ENCODE results near the gene SORL1.
A peak's percentile ranks its signal among the peaks of the same experiment; 100 is the strongest.

The SORL1 gene

DNA sequence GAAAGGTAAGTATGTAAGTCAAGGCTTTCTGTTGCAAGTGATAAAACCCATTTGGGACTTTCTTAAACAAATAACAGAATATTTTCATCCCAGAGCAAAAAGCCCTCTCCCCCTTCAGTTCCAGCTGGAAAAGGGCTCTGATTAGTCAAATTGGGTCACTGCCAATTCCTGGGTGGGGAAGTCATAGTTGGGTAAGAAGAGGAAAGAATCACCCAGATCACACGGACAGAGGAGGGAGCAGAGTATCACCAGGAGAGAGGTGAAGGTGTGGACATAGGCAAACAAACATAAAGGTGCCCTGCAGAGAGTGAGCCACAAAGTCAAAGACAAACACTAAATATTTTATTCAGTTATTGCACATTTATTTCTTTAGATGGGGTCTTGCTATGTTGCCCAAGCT lies 36.3 kb upstream of the SORL1 start:
- Histone ChIP-seq H3K27me3 (ENCODE audit: low read depth, low read length) (no peaks in the 10 kb centered on the region), H3K36me3 (ENCODE audit: control insufficient read depth in 1 of 2, insufficient read depth in 2 of 2, low read length in 2 of 2) (no peaks in the 10 kb centered on the region), H3K4me3 (ENCODE audit: low read depth in 1 of 2, low read length in 2 of 2) (no peak overlapping the region), H3K27ac (ENCODE audit: low read length) (no peak overlapping the region), H3K9me3 (ENCODE audit: control insufficient read depth in 1 of 2, low read length in 2 of 2) (no peaks in the 10 kb centered on the region), H3K4me1 (ENCODE audit: control insufficient read depth in 1 of 2, insufficient read depth in 2 of 2, low read length in 2 of 2) (peaks cover 6 to 10% of the 10 kb centered on the region in 2 donors)

DNA sequence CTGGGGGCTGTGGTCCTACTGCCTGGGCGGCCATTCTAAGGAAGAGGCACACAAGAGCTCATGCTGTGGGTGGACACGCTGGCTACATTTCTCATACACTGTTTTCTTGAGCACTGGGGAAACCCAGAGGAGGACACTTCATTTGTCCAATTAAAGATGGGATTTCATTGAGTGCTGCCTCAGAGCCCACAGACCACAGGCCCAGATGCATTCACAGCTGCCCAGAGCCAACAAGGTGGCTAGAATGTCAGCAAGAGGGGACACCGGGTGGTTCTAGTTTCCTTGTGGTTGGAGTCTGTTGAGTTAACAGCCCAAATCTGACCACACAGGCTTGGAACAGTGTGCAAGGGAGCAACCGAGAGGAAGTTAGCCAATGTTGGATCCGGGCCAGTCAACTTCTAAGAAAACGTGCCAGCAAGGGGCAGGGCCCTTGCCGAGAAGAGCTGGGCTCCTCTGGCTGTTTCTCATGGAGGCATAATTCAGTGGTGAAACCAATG lies 35.0 kb upstream of the SORL1 start:
- Histone ChIP-seq H3K27ac (ENCODE audit: low read length) (peak overlapping the region; percentile 59), H3K9me3 (ENCODE audit: control insufficient read depth in 1 of 2, low read length in 2 of 2) (no peaks in the 10 kb centered on the region), H3K4me3 (ENCODE audit: low read depth in 1 of 2, low read length in 2 of 2) (no peak overlapping the region), H3K4me1 (ENCODE audit: control insufficient read depth in 1 of 2, insufficient read depth in 2 of 2, low read length in 2 of 2) (peaks cover 6 to 10% of the 10 kb centered on the region in 2 donors), H3K36me3 (ENCODE audit: control insufficient read depth in 1 of 2, insufficient read depth in 2 of 2, low read length in 2 of 2) (no peaks in the 10 kb centered on the region), H3K27me3 (ENCODE audit: low read depth, low read length) (no peaks in the 10 kb centered on the region)

DNA sequence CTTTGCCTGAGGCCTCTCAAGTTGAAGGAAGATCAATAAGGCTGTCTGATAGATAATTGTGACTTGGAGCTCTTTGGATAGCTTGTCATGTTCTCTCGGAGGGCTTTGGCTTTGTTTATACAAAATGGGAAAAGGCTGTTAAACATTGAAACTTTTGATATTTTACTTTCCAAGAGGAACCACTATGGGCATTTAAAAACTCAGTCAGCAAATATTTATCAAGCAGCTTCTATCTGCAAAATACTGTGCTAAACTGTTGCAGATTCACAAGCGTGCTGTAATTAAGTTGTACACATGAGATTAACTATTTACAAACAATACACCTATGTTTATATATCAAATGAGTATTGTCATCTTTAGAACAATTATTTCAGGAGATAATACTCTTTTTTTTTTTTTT lies 34.5 kb upstream of the SORL1 start:
- peak overlapping the region; percentile 59 for H3K27ac ChIP-seq (ENCODE audit: low read length)
- H3K36me3 ChIP-seq (ENCODE audit: control insufficient read depth in 1 of 2, insufficient read depth in 2 of 2, low read length in 2 of 2): no peaks in the 10 kb centered on the region
- no peaks in the 10 kb centered on the region for H3K9me3 ChIP-seq (ENCODE audit: control insufficient read depth in 1 of 2, low read length in 2 of 2)
- peaks cover 6 to 10% of the 10 kb centered on the region in 2 donors for H3K4me1 ChIP-seq (ENCODE audit: control insufficient read depth in 1 of 2, insufficient read depth in 2 of 2, low read length in 2 of 2)
- no peak overlapping the region for H3K4me3 ChIP-seq (ENCODE audit: low read depth in 1 of 2, low read length in 2 of 2)
- no peaks in the 10 kb centered on the region for H3K27me3 ChIP-seq (ENCODE audit: low read depth, low read length)

DNA sequence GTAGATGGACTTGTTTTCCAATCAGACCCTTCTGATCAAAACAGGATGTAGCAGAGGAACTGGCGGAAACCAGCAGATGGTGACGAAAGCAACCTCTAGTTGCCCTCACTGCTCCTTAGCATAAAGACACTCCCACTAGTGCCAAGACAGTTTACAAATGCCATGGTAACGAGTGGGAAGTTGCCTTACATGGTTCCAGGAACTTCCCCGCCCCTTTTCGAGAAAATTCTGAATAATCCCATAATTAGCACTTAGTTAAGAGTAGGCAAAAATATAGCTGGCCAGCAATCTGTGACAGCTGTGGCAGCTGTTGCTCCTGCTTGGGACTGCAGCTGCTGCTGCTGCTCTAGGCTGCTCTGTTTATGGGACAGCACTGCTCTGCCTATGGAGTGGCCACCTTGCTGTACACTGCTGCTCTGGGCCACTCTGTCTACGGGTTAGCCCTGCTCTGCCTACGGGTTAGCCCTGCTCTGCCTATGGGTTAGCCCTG lies 33.4 kb upstream of the SORL1 start:
- Histone ChIP-seq H3K27ac (ENCODE audit: low read length) (no peak overlapping the region), H3K4me3 (ENCODE audit: low read depth in 1 of 2, low read length in 2 of 2) (no peak overlapping the region), H3K9me3 (ENCODE audit: control insufficient read depth in 1 of 2, low read length in 2 of 2) (no peaks in the 10 kb centered on the region), H3K4me1 (ENCODE audit: control insufficient read depth in 1 of 2, insufficient read depth in 2 of 2, low read length in 2 of 2) (peaks cover 6 to 10% of the 10 kb centered on the region in 2 donors), H3K36me3 (ENCODE audit: control insufficient read depth in 1 of 2, insufficient read depth in 2 of 2, low read length in 2 of 2) (no peaks in the 10 kb centered on the region), H3K27me3 (ENCODE audit: low read depth, low read length) (no peaks in the 10 kb centered on the region)

DNA sequence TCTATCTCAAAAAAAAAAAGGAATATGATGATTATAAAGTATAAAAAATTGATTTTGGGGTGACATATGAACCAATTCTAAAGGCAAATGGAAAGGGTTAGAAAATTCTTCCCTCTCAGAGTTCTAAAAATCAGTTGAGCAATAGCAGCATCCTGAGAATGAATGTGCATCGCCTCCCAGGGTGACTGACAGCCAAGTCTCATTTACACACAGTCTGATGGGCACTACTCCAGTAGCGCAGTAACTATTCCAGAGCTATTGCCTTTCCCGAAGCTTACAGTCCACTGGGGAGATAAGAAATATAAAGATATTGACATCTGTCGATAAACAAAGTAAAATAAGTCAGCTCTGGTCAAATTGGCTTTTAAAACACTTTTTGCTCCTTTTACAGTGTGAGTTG lies 32.3 kb upstream of the SORL1 start:
- peaks cover 6 to 10% of the 10 kb centered on the region in 2 donors for H3K4me1 ChIP-seq (ENCODE audit: control insufficient read depth in 1 of 2, insufficient read depth in 2 of 2, low read length in 2 of 2)
- H3K4me3 ChIP-seq (ENCODE audit: low read depth in 1 of 2, low read length in 2 of 2): no peak overlapping the region
- no peaks in the 10 kb centered on the region for H3K9me3 ChIP-seq (ENCODE audit: control insufficient read depth in 1 of 2, low read length in 2 of 2)
- no peaks in the 10 kb centered on the region for H3K36me3 ChIP-seq (ENCODE audit: control insufficient read depth in 1 of 2, insufficient read depth in 2 of 2, low read length in 2 of 2)
- H3K27ac ChIP-seq (ENCODE audit: low read length): no peak overlapping the region
- H3K27me3 ChIP-seq (ENCODE audit: low read depth, low read length): no peaks in the 10 kb centered on the region

DNA sequence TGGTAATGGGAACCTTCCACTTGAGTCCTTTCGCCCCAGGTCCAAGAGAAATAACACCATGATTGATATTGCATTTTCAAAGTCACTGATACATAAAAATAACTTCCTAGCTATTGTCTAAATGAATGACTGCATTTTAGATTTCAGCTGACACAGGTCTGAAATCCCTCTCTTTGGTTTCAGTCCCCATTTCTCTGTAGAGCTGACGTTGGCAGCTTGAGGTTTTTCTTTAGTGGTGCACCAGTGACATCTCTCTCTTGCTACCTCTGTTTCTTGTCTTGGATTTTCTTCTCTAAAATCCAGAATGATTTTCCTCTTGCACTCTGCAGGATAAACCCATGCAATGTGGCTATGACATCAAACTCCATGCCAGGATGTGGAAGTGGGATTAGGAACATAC lies 31.7 kb upstream of the SORL1 start:
- H3K27me3 ChIP-seq (ENCODE audit: low read depth, low read length): no peaks in the 10 kb centered on the region
- H3K4me1 ChIP-seq (ENCODE audit: control insufficient read depth in 1 of 2, insufficient read depth in 2 of 2, low read length in 2 of 2): peaks cover 6 to 10% of the 10 kb centered on the region in 2 donors
- no peak overlapping the region for H3K27ac ChIP-seq (ENCODE audit: low read length)
- no peak overlapping the region for H3K4me3 ChIP-seq (ENCODE audit: low read depth in 1 of 2, low read length in 2 of 2)
- no peaks in the 10 kb centered on the region for H3K9me3 ChIP-seq (ENCODE audit: control insufficient read depth in 1 of 2, low read length in 2 of 2)
- no peaks in the 10 kb centered on the region for H3K36me3 ChIP-seq (ENCODE audit: control insufficient read depth in 1 of 2, insufficient read depth in 2 of 2, low read length in 2 of 2)

DNA sequence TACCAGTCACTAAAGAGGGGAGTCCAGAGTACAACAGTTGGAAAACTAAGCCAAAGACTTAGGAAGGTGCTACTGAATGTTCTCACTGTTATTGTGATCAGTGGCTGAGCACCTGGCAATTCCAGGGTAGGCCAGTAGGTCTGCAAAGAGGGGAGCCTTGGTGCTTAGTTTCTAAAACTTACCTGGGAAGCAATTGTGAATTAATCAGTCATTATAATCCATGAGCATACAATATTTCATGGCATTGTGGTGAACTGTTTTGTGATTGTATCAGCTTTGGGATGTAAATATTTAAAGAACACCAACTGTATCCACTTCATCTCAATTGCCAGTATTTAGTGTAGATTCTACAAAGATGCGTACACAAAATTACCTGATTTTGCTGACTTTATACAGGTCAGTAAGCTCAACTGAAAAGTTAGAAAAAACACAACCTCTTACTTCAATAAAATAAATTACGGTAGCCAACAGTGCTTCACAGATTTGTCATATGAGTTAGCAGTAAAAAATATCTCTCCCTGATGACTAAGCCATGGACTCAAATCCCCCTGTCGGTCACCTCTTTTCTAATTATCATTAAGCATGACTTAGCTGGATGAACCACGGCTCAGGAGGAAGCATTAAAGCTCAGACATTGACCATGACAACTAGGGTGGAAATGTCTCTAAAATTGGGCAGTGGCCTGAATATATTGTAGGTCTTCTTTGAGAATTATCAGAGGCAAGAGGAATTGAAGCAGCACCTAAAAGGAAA lies 30.8 kb upstream of the SORL1 start:
- Histone ChIP-seq H3K36me3 (ENCODE audit: control insufficient read depth in 1 of 2, insufficient read depth in 2 of 2, low read length in 2 of 2) (no peaks in the 10 kb centered on the region), H3K4me3 (ENCODE audit: low read depth in 1 of 2, low read length in 2 of 2) (no peak overlapping the region), H3K27me3 (ENCODE audit: low read depth, low read length) (no peaks in the 10 kb centered on the region), H3K4me1 (ENCODE audit: control insufficient read depth in 1 of 2, insufficient read depth in 2 of 2, low read length in 2 of 2) (peaks cover 6 to 10% of the 10 kb centered on the region in 2 donors), H3K27ac (ENCODE audit: low read length) (no peak overlapping the region), H3K9me3 (ENCODE audit: control insufficient read depth in 1 of 2, low read length in 2 of 2) (no peaks in the 10 kb centered on the region)

DNA sequence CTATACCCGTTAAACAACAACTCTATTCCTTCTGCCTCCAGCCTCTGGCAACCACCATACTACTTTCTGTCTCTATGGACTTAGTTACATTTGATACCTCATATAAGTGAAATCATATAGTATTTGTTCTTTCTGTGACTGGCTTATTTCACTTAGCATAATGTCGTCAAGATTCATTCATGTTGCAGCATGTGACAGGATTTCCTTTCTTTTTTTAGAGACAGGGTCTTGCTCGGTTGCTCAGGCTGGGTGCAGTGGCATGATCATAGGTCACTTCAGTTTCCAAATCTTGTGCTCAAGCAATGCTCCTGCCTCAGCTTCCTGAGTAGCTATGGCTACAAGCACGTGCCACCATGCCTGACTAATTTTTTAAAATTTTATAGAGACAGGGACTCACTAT lies 29.4 kb upstream of the SORL1 start:
- no peak overlapping the region for H3K4me3 ChIP-seq (ENCODE audit: low read depth in 1 of 2, low read length in 2 of 2)
- H3K9me3 ChIP-seq (ENCODE audit: control insufficient read depth in 1 of 2, low read length in 2 of 2): no peaks in the 10 kb centered on the region
- H3K36me3 ChIP-seq (ENCODE audit: control insufficient read depth in 1 of 2, insufficient read depth in 2 of 2, low read length in 2 of 2): no peaks in the 10 kb centered on the region
- H3K27me3 ChIP-seq (ENCODE audit: low read depth, low read length): no peaks in the 10 kb centered on the region
- peaks cover 0 to under 1% of the 10 kb centered on the region in 2 donors for H3K4me1 ChIP-seq (ENCODE audit: control insufficient read depth in 1 of 2, insufficient read depth in 2 of 2, low read length in 2 of 2)
- H3K27ac ChIP-seq (ENCODE audit: low read length): no peak overlapping the region

DNA sequence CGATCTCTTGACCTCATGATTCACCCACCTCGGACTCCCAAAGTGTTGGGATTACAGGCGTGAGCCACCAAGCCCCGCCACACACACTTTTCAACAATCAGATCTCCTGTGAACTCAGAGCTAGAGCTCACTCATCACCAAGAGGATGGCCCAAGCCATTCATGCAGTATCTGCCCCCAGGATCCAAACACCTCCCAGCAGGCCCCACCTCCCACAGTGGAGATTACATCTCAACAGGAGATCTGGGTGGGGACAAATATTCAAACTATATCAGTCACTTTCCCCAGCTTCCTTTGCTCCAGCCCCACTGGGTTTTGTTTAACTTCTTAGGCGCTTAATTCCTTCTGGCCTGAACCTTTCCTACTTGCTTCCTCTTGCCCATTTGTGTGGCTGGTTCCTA lies 26.3 kb upstream of the SORL1 start:
- H3K36me3 ChIP-seq (ENCODE audit: control insufficient read depth in 1 of 2, insufficient read depth in 2 of 2, low read length in 2 of 2): no peaks in the 10 kb centered on the region

DNA sequence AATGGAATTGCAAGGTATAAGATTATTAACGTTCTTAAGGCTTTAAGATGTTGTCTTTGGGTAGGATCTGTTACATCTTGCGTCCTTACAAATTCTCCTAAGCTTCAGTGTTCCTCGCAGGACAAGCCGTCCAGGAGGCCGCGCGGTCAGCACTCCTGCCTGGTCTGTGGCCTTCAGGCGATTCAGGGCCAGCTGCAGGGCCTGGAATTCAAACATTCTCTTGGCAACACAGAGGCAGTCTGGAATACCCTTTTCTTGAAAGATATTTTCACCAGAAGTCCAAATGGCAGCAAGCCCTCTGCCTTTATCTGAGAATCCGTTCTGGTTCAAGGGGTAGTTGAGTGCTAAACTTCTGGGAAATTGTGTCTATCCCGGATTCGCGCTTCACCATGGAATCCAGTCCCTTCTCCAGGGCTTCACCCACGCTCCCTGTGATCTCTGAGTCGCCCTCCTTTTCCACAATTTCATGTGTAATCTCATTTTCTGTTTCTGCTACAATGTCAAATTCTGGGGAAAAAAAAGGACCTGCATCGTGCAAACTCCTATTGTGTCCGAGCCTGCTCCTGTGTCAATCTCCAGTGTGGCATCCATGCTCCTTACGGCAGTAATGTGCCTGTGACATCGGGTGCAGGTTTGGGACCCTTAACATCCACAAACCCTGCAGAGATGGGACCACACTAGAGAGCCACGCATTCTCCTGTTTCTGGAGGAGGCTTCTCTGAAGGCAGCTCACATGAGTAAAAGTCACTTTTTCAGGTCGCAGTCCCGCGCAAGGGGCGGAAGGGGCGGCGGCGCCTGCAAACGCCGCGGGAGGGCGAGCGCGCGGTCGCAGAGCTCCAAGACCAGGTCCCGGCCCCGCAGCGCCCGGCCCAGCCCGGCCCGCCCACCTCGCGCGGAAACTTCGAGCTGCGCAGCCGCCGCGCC lies 25.4 kb upstream of the SORL1 start:
- H3K27ac ChIP-seq (ENCODE audit: low read length): no peak overlapping the region
- no peaks in the 10 kb centered on the region for H3K36me3 ChIP-seq (ENCODE audit: control insufficient read depth in 1 of 2, insufficient read depth in 2 of 2, low read length in 2 of 2)
- no peaks in the 10 kb centered on the region for H3K27me3 ChIP-seq (ENCODE audit: low read depth, low read length)
- H3K4me1 ChIP-seq (ENCODE audit: control insufficient read depth in 1 of 2, insufficient read depth in 2 of 2, low read length in 2 of 2): no peaks in the 10 kb centered on the region
- no peaks in the 10 kb centered on the region for H3K9me3 ChIP-seq (ENCODE audit: control insufficient read depth in 1 of 2, low read length in 2 of 2)
- peak overlapping the region; percentile 32 to 37 for H3K4me3 ChIP-seq (ENCODE audit: low read depth in 1 of 2, low read length in 2 of 2)

More for the DNA sequence above, 26.3 kb upstream of the SORL1 start:
- H3K27me3 ChIP-seq (ENCODE audit: low read depth, low read length): no peaks in the 10 kb centered on the region
- no peak overlapping the region for H3K4me3 ChIP-seq (ENCODE audit: low read depth in 1 of 2, low read length in 2 of 2)
- H3K9me3 ChIP-seq (ENCODE audit: control insufficient read depth in 1 of 2, low read length in 2 of 2): no peaks in the 10 kb centered on the region
- H3K4me1 ChIP-seq (ENCODE audit: control insufficient read depth in 1 of 2, insufficient read depth in 2 of 2, low read length in 2 of 2): no peaks in the 10 kb centered on the region
- no peak overlapping the region for H3K27ac ChIP-seq (ENCODE audit: low read length)

DNA sequence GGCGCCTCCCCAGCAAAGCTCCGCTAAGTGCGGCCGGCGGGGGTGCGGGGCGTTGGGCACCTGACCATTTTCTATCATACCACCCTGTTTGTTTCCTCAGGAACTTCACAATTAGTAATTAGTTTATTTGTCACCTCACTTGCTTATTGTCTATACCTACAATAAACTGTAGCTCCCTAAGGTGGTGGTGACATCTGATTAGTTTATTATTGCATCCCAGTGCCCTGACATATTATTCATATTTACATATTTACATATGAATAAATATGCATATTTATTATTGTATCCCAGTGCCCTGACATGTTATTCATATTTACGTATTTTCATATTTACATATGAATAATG lies 24.7 kb upstream of the SORL1 start:
- Histone ChIP-seq H3K4me3 (ENCODE audit: low read depth in 1 of 2, low read length in 2 of 2) (peak overlapping the region in 1 of 2 donors; percentile 32), H3K27ac (ENCODE audit: low read length) (no peak overlapping the region), H3K9me3 (ENCODE audit: control insufficient read depth in 1 of 2, low read length in 2 of 2) (no peaks in the 10 kb centered on the region), H3K4me1 (ENCODE audit: control insufficient read depth in 1 of 2, insufficient read depth in 2 of 2, low read length in 2 of 2) (no peaks in the 10 kb centered on the region), H3K36me3 (ENCODE audit: control insufficient read depth in 1 of 2, insufficient read depth in 2 of 2, low read length in 2 of 2) (no peaks in the 10 kb centered on the region), H3K27me3 (ENCODE audit: low read depth, low read length) (no peaks in the 10 kb centered on the region)
